Keratinocyte (primary cell): ENCODE data around the gene TCHP. TPM values are rescaled to one million over a fixed set of nuclear protein-coding genes. Genes with fewer than 3 reads are reported as not detected.

Experiments used
- DNase-seq: peaks from one replicate; pipeline ENCODE4 v3.0.0-alpha.2; 2011; ENCODE audit warnings: low read depth, missing footprints, low spot score
- FAIRE-seq: peaks from 2 replicates; lab custom pipeline; 2011; peaks lifted over from hg19 to GRCh38; lab: Jason Lieb, UNC
- H2AFZ ChIP-seq: 2 replicates; pipeline ENCODE4 v1.6.0; 2012; ENCODE audit warnings: low read length, control low read depth, inconsistent platforms; ENCODE audit not compliant: control insufficient read depth
- H3K27ac ChIP-seq: 2 replicates; pipeline ENCODE4 v1.5.1; 2011; ENCODE audit warnings: low read length; ENCODE audit not compliant: control insufficient read depth, insufficient read depth
- H3K27me3 ChIP-seq: 3 replicates; pipeline ENCODE4 v1.6.0; 2011; ENCODE audit warnings: low read length; ENCODE audit not compliant: control insufficient read depth, insufficient read depth; ENCODE audit errors: extremely low read depth
- H3K36me3 ChIP-seq, 2 experiments: 2 replicates in 1 of 2; 3 replicates in 1 of 2; pipeline ENCODE4 v1.5.1; 2011; ENCODE audit warnings: low read length in 2 of 2, mild to moderate bottlenecking in 1 of 2; ENCODE audit not compliant: control insufficient read depth in 2 of 2, insufficient read depth in 2 of 2; ENCODE audit errors: extremely low read depth in 1 of 2
- H3K4me1 ChIP-seq: 3 replicates; pipeline ENCODE4 v1.5.1; 2011; ENCODE audit warnings: low read length; ENCODE audit not compliant: control insufficient read depth, insufficient read depth; ENCODE audit errors: extremely low read depth
- H3K4me2 ChIP-seq: 3 replicates; pipeline ENCODE4 v1.6.0; 2011; ENCODE audit warnings: low read depth, low read length; ENCODE audit not compliant: control insufficient read depth, insufficient read depth; ENCODE audit errors: extremely low read depth
- H3K4me3 ChIP-seq, 3 experiments: fragments of 200-600 bp in 1 of 3; sonication (generic) in 1 of 3; 2 replicates in 2 of 3; 3 replicates in 1 of 3; pipeline ENCODE4 v1.5.1; 2011 to 2016; ENCODE audit warnings: low read length in 3 of 3, mild to moderate bottlenecking in 3 of 3, control low read depth in 2 of 3, inconsistent platforms in 1 of 3, low read depth in 1 of 3, mixed read lengths in 1 of 3, mixed run types in 1 of 3, moderate library complexity in 1 of 3; ENCODE audit not compliant: control insufficient read depth in 2 of 3, insufficient read depth in 2 of 3; ENCODE audit errors: extremely low read depth in 1 of 3
- H3K79me2 ChIP-seq: 2 replicates; pipeline ENCODE4 v1.6.0; 2012; ENCODE audit warnings: low read length; ENCODE audit not compliant: control insufficient read depth, insufficient read depth
- H3K9ac ChIP-seq: 3 replicates; pipeline ENCODE4 v1.6.0; 2011; ENCODE audit warnings: low read length; ENCODE audit not compliant: control insufficient read depth, insufficient read depth; ENCODE audit errors: extremely low read depth
- H3K9me1 ChIP-seq: 3 replicates; pipeline ENCODE4 v1.6.0; 2011; ENCODE audit warnings: low read length; ENCODE audit not compliant: control insufficient read depth, insufficient read depth; ENCODE audit errors: extremely low read depth
- H3K9me3 ChIP-seq: 2 replicates; pipeline ENCODE4 v1.5.1; 2012; ENCODE audit warnings: low read depth, low read length; ENCODE audit not compliant: control insufficient read depth
- H4K20me1 ChIP-seq: 3 replicates; pipeline ENCODE4 v1.6.0; 2011; ENCODE audit warnings: low read length; ENCODE audit not compliant: control insufficient read depth, insufficient read depth; ENCODE audit errors: extremely low read depth
- CTCF ChIP-seq, 3 experiments: IDR thresholded peaks in 1 of 3; conservative IDR thresholded peaks in 1 of 3; optimal IDR thresholded peaks in 1 of 3; 2 replicates in 2 of 3; 3 replicates in 1 of 3; pipeline versions ENCODE3 to v1.5.1; 2011; ENCODE audit warnings: low read length in 3 of 3, mild to moderate bottlenecking in 3 of 3, moderate library complexity in 2 of 3, control low read depth in 1 of 3, inconsistent platforms in 1 of 3; ENCODE audit not compliant: insufficient read depth in 2 of 3; ENCODE audit errors: extremely low read depth in 1 of 3
- EZH2 ChIP-seq: IDR thresholded peaks from one replicate; pipeline ENCODE4 v1.6.1; 2012; ENCODE audit warnings: inconsistent platforms, mild to moderate bottlenecking, low read length, moderate library complexity
- dilution Hi-C: fragments of 300-500 bp; cut with MboI; formaldehyde crosslinking; loops from one replicate; pipeline ENCODE4 v1.7.0; 2020; ENCODE audit warnings: low sequenced_read_pairs; ENCODE audit not compliant: extremely low pct_ligation_motif_present
- polyA plus RNA-seq, 5 experiments: library from polyadenylated mRNA; depleted of rRNA in 3 of 5; stranded (reverse) in 3 of 5; stranded (forward) in 1 of 5; unstranded in 1 of 5; fragments of >200 nt; gene quantifications; 1 replicate in 1 of 5; 2 replicates in 3 of 5; 3 replicates in 1 of 5; pipeline versions ENCODE4 v1.2.1 to v1.2.3, GENCODE V29; 2011 to 2012; ENCODE audit warnings: missing spikeins in 2 of 5, low read depth in 1 of 5, low replicate concordance in 1 of 5

TCHP gene
- polyA plus RNA-seq, 1 donor (not counting 4 experiments of a cell fraction or from before 2014, with no cell fraction given), result 9.6 TPM

- dilution Hi-C loops, result no loop called here
- no peaks in the 10 kb centered on the region for H3K9me3 ChIP-seq
- H3K9ac ChIP-seq, result no peak overlapping the region
- no peaks in the 10 kb centered on the region for H3K27me3 ChIP-seq
- no peaks in the 10 kb centered on the region for H3K79me2 ChIP-seq
- TF ChIP-seq CTCF (optimal IDR thresholded peaks at IDR 0.05 in 1 of 3, IDR thresholded peaks at IDR 0.05 in 1 of 3, conservative IDR thresholded peaks at IDR 0.05 in 1 of 3; ENCODE audit: extremely low read depth in 1 of 3, insufficient read depth in 2 of 3, low read length in 3 of 3) (no peak), EZH2 (no peak)
- no peaks in the 10 kb centered on the region for H4K20me1 ChIP-seq
- H2AFZ ChIP-seq, result no peak overlapping the region
- H3K4me3 ChIP-seq, result no peak overlapping the region
- H3K36me3 ChIP-seq, result peaks cover 19 to 20% of the 10 kb centered on the region in 2 experiments
- DNase-seq, result no peak
- H3K4me2 ChIP-seq, result no peak overlapping the region
- H3K9me1 ChIP-seq, result no peaks in the 10 kb centered on the region
- no peak overlapping the region for H3K27ac ChIP-seq
- H3K4me1 ChIP-seq, result no peaks in the 10 kb centered on the region
- no peak for FAIRE-seq
These were observed 30.1 kb downstream of the TCHP start for GRCh38 chr12:109930028-109930800.

- dilution Hi-C loops, result no loop called here
- H3K4me1 ChIP-seq, result no peaks in the 10 kb centered on the region
- no peak for DNase-seq
- H3K4me3 ChIP-seq, result no peak overlapping the region
- H3K9ac ChIP-seq, result no peak overlapping the region
- H3K9me1 ChIP-seq, result no peaks in the 10 kb centered on the region
- no peak overlapping the region for H2AFZ ChIP-seq
- no peaks in the 10 kb centered on the region for H4K20me1 ChIP-seq
- no peak overlapping the region for H3K27ac ChIP-seq
- no peaks in the 10 kb centered on the region for H3K27me3 ChIP-seq
- FAIRE-seq, result no peak
- no peaks in the 10 kb centered on the region for H3K9me3 ChIP-seq
- H3K4me2 ChIP-seq, result no peak overlapping the region
- H3K36me3 ChIP-seq, result peaks cover 20% of the 10 kb centered on the region in 2 experiments
- TF ChIP-seq CTCF (optimal IDR thresholded peaks at IDR 0.05 in 1 of 3, IDR thresholded peaks at IDR 0.05 in 1 of 3, conservative IDR thresholded peaks at IDR 0.05 in 1 of 3; ENCODE audit: extremely low read depth in 1 of 3, insufficient read depth in 2 of 3, low read length in 3 of 3) (no peak), EZH2 (no peak)
- no peaks in the 10 kb centered on the region for H3K79me2 ChIP-seq
These were observed 31.1 kb downstream of the TCHP start for GRCh38 chr12:109931143-109931542.
